ENCODE measurements around the gene PLEKHS1. TPM values are rescaled to one million over a fixed set of nuclear protein-coding genes. Genes with fewer than 3 reads are reported as not detected.
"Not testable (repeated sequence)": the region's sequence is repeated elsewhere in the genome, so short reads cannot be mapped to it uniquely, and the experiment has no call there.

PLEKHS1 gene
- total and polyA plus RNA-seq, 5 donors from 2014 or later, result 0.12 TPM; not detected in 4

GRCh38 chr10:113825791-113826190 lies 74.3 kb downstream of the PLEKHS1 start:
- no peak for ATAC-seq (ENCODE audit: low read depth in 2 of 2)
- Mint-ChIP-seq H3K27me3 (peaks cover 25% of the 10 kb centered on the region), H3K4me1 (no peaks in the 10 kb centered on the region), H3K4me3 (no peak overlapping the region), H3K36me3 (no peaks in the 10 kb centered on the region), H3K9me3 (no peaks in the 10 kb centered on the region), H3K27ac (no peak overlapping the region)
- Histone ChIP-seq H3K4me3 (ENCODE audit: low read depth, low read length) (no peak overlapping the region), H3K36me3 (ENCODE audit: control insufficient read depth, insufficient read depth, low read length) (no peaks in the 10 kb centered on the region), H3K27me3 (ENCODE audit: control insufficient read depth, insufficient read depth, low read length) (no peaks in the 10 kb centered on the region), H3K4me1 (ENCODE audit: control insufficient read depth, insufficient read depth, low read length, poor library complexity, severe bottlenecking) (no peaks in the 10 kb centered on the region), H3K9me3 (ENCODE audit: control insufficient read depth in 2 of 2, low read length in 2 of 2) (no peaks in the 10 kb centered on the region), H3K27ac (ENCODE audit: insufficient read depth, low read length, poor library complexity, severe bottlenecking) (no peak overlapping the region)
- no peak for DNase-seq

GRCh38 chr10:113828567-113828966 lies 77.1 kb downstream of the PLEKHS1 start:
- H3K4me3 Mint-ChIP-seq; H3K27ac Mint-ChIP-seq; H3K27ac ChIP-seq (ENCODE audit: insufficient read depth, low read length, poor library complexity, severe bottlenecking); H3K36me3 Mint-ChIP-seq; H3K4me3 ChIP-seq (ENCODE audit: low read depth, low read length); H3K4me1 Mint-ChIP-seq; DNase-seq; H3K9me3 Mint-ChIP-seq; H3K9me3 ChIP-seq (ENCODE audit: control insufficient read depth in 2 of 2, low read length in 2 of 2); H3K4me1 ChIP-seq (ENCODE audit: control insufficient read depth, insufficient read depth, low read length, poor library complexity, severe bottlenecking); H3K27me3 ChIP-seq (ENCODE audit: control insufficient read depth, insufficient read depth, low read length); H3K36me3 ChIP-seq (ENCODE audit: control insufficient read depth, insufficient read depth, low read length); ATAC-seq (ENCODE audit: low read depth in 2 of 2): not testable (repeated sequence)
- peaks cover 20% of the 10 kb centered on the region for H3K27me3 Mint-ChIP-seq

Other genes with a start within 250 kb of the PLEKHS1 start
- gene HABP2, start 198.6 kb upstream of the PLEKHS1 start, total RNA-seq, result not detected
- gene HABP2, start 198.6 kb upstream of the PLEKHS1 start, polyA plus RNA-seq, result not detected
- gene NRAP, start 87.6 kb upstream of the PLEKHS1 start, total RNA-seq, result not detected
- gene NRAP, start 87.6 kb upstream of the PLEKHS1 start, polyA plus RNA-seq, result not detected
- 13.5 TPM for gene CASP7, start 71.8 kb upstream of the PLEKHS1 start, total RNA-seq
- 10 to 100 TPM; 11.1 to 24.2 (median 22.3) TPM for gene CASP7, start 71.8 kb upstream of the PLEKHS1 start, polyA plus RNA-seq
- 4.4 TPM for gene DCLRE1A, start 102.4 kb downstream of the PLEKHS1 start, total RNA-seq
- 1 to 10 TPM; 4.7 to 9.1 (median 6.6) TPM for gene DCLRE1A, start 102.4 kb downstream of the PLEKHS1 start, polyA plus RNA-seq
- gene NHLRC2, start 103.0 kb downstream of the PLEKHS1 start, total RNA-seq, result 13.0 TPM
- 1 to 10 TPM; 3.9 to 8.0 (median 6.8) TPM for gene NHLRC2, start 103.0 kb downstream of the PLEKHS1 start, polyA plus RNA-seq